GM19468 (cell line): Measurements from ENCODE around the gene SLC2A5.
"Not testable (repeated sequence)": the region's sequence is repeated elsewhere in the genome, so short reads cannot be mapped to it uniquely, and the experiment has no call there.

Source experiments
- ATAC-seq: cut with Tn5 transposase; IDR thresholded peaks from one replicate; pipeline ENCODE4 v1.9.1; 2021; ENCODE audit warnings: mild to moderate bottlenecking, moderate library complexity, moderate number of reproducible peaks; ENCODE audit not compliant: unreplicated experiment; ENCODE audit errors: extremely low read depth

The SLC2A5 gene

GRCh38 chr1:9039761-9040658, 29.4 kb downstream of the SLC2A5 start:
- no peak for ATAC-seq

GRCh38 chr1:9038881-9039760, 30.3 kb downstream of the SLC2A5 start:
- ATAC-seq = no peak

GRCh38 chr1:9038338-9038650, 31.1 kb downstream of the SLC2A5 start:
- no peak for ATAC-seq

GRCh38 chr1:9037476-9038337, 31.7 kb downstream of the SLC2A5 start:
- no peak for ATAC-seq

- ATAC-seq = no peak
Measured at GRCh38 chr1:9035226-9035625, 34.2 kb downstream of the SLC2A5 start.

GRCh38 chr1:9033363-9033762, 36.1 kb downstream of the SLC2A5 start:
- no peak for ATAC-seq

- no peak for ATAC-seq
Measured at GRCh38 chr1:9031484-9032259, 37.8 kb downstream of the SLC2A5 start.

GRCh38 chr1:9031077-9031476, 38.4 kb downstream of the SLC2A5 start:
- not testable (repeated sequence) for ATAC-seq

- no peak for ATAC-seq
Measured at GRCh38 chr1:9028921-9029705, 40.3 kb downstream of the SLC2A5 start.

GRCh38 chr1:9027307-9027706, 42.1 kb downstream of the SLC2A5 start:
- no peak for ATAC-seq

GRCh38 chr1:9025449-9025848, 44.0 kb downstream of the SLC2A5 start:
- ATAC-seq = no peak

GRCh38 chr1:9024837-9025236, 44.6 kb downstream of the SLC2A5 start:
- ATAC-seq = no peak

- ATAC-seq = no peak
Measured at GRCh38 chr1:9022773-9023172, 46.7 kb downstream of the SLC2A5 start.

- ATAC-seq = not testable (repeated sequence)
Measured at GRCh38 chr1:9022026-9022738, 47.3 kb downstream of the SLC2A5 start.

GRCh38 chr1:9020305-9020704, 49.1 kb downstream of the SLC2A5 start:
- ATAC-seq = no peak

GRCh38 chr1:9019896-9020295, 49.5 kb downstream of the SLC2A5 start:
- no peak for ATAC-seq

- no peak for ATAC-seq
Measured at GRCh38 chr1:9018333-9018732, 51.1 kb downstream of the SLC2A5 start.

- no peak for ATAC-seq
Measured at GRCh38 chr1:9016455-9016854, 53.0 kb downstream of the SLC2A5 start.
